Fibroblast of lung (primary cell): Measurements from ENCODE around the gene ERFL. TPM values are rescaled to one million over a fixed set of nuclear protein-coding genes. Genes with fewer than 3 reads are reported as not detected.
A peak's percentile ranks its signal among the peaks of the same experiment; 100 is the strongest.

Experiments used
- DNase-seq, 2 donors: peaks; one replicate each; pipeline versions ENCODE4 v3.0.0 to v3.0.0-alpha.2; 2010; ENCODE audit warnings: low read depth in 2 of 2
- H2AFZ ChIP-seq: 2 replicates; pipeline ENCODE4 v1.5.1; 2012; ENCODE audit warnings: low read length, control low read depth, inconsistent platforms
- H3K27ac ChIP-seq: 2 replicates; pipeline ENCODE4 v1.5.1; 2011; ENCODE audit warnings: low read length, control low read depth; ENCODE audit not compliant: insufficient read depth
- H3K27me3 ChIP-seq: 2 replicates; pipeline ENCODE4 v1.5.1; 2011; ENCODE audit warnings: mild to moderate bottlenecking, low read length; ENCODE audit not compliant: control insufficient read depth, insufficient read depth
- H3K36me3 ChIP-seq: 2 replicates; pipeline ENCODE4 v1.5.1; 2011; ENCODE audit warnings: low read length; ENCODE audit not compliant: control insufficient read depth, insufficient read depth
- H3K4me1 ChIP-seq: 2 replicates; pipeline ENCODE4 v1.5.1; 2011; ENCODE audit warnings: low read length; ENCODE audit not compliant: control insufficient read depth, insufficient read depth; ENCODE audit errors: extremely low read depth
- H3K4me2 ChIP-seq: 2 replicates; pipeline ENCODE4 v1.5.1; 2011; ENCODE audit warnings: low read length, control low read depth; ENCODE audit not compliant: insufficient read depth; ENCODE audit errors: extremely low read depth
- H3K4me3 ChIP-seq, 4 experiments: fragments of 200-600 bp in 1 of 4; sonication (generic) in 1 of 4; replicated peaks in 1 of 4; 2 replicates each; pipeline ENCODE4 v1.5.1; 2011 to 2016; ENCODE audit warnings: low read length in 4 of 4, low read depth in 3 of 4, mild to moderate bottlenecking in 3 of 4, control low read depth in 2 of 4, inconsistent platforms in 1 of 4, mixed read lengths in 1 of 4; ENCODE audit not compliant: insufficient read depth in 1 of 4; ENCODE audit errors: control extremely low read depth in 1 of 4
- H3K79me2 ChIP-seq: 2 replicates; pipeline ENCODE4 v1.5.1; 2012; ENCODE audit warnings: mild to moderate bottlenecking, low read length, inconsistent platforms; ENCODE audit not compliant: control insufficient read depth, insufficient read depth
- H3K9ac ChIP-seq: 2 replicates; pipeline ENCODE4 v1.5.1; 2011; ENCODE audit warnings: mild to moderate bottlenecking, low read length, control low read depth; ENCODE audit not compliant: insufficient read depth
- H3K9me3 ChIP-seq: 2 replicates; pipeline ENCODE4 v1.5.1; 2012; ENCODE audit warnings: low read depth, low read length; ENCODE audit not compliant: control insufficient read depth, insufficient read depth
- H4K20me1 ChIP-seq: 2 replicates; pipeline ENCODE4 v1.5.1; 2011; ENCODE audit warnings: low read length; ENCODE audit not compliant: control insufficient read depth, insufficient read depth; ENCODE audit errors: extremely low read depth
- CTCF ChIP-seq, 2 donors: IDR thresholded peaks in 1 of 2; conservative IDR thresholded peaks in 1 of 2; 1 replicate in 1 of 2; 2 replicates in 1 of 2; pipeline ENCODE4 v1.5.1; 2011 to 2012; ENCODE audit warnings: low read length in 2 of 2, control low read depth in 1 of 2, inconsistent platforms in 1 of 2, low read depth in 1 of 2, mild to moderate bottlenecking in 1 of 2
- EZH2 ChIP-seq: IDR thresholded peaks from 2 replicates; pipeline ENCODE4 v1.5.1; 2012; ENCODE audit warnings: low read length, control low read depth, mild to moderate bottlenecking; ENCODE audit errors: missing control alignments
- polyA plus RNA-seq, 2 donors: library from polyadenylated mRNA; depleted of rRNA in 1 of 2; stranded (reverse) in 1 of 2; unstranded in 1 of 2; fragments of >200 nt; gene quantifications; 2 replicates each; pipeline ENCODE4 v1.2.1, GENCODE V29; 2011 to 2012; ENCODE audit warnings: missing spikeins in 1 of 2
- total RNA-seq: library from RNA; depleted of rRNA; stranded (reverse); fragments of >200 nt; gene quantifications from 2 replicates; pipeline ENCODE4 v1.2.1, GENCODE V29; 2014

ERFL gene
- total and polyA plus RNA-seq, 2 donors (not counting 1 experiment from before 2014, with no cell fraction given): under 0.01 to 0.03 TPM

DNA sequence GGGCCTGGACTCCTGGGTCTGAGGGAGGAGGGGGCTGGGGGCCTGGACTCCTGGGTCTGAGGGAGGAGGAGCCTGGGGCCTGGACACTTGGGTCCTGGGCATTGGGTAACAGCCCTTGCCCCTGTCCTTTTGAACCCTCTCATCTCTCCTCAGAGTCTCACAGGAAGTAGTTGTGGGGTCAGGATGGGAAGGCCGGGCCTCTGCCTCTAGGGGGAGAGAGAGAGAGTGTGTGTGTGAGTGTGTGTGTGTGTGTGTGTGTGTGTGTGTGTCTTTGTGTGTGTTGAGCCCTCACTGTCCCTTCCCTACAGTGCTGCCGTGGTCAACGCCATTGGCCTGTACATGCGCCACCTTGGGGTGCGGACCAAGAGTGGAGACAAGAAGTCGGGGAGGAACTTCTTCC is 34.4 kb downstream of the ERFL start:
- H3K4me3 ChIP-seq: no peak overlapping the region
- H3K4me1 ChIP-seq: no peaks in the 10 kb centered on the region
- H2AFZ ChIP-seq: no peak overlapping the region
- H3K9ac ChIP-seq: no peak overlapping the region
- H3K27ac ChIP-seq: no peak overlapping the region
- H3K36me3 ChIP-seq: peaks cover 39% of the 10 kb centered on the region
- no peaks in the 10 kb centered on the region for H3K9me3 ChIP-seq
- DNase-seq: no peak
- H3K79me2 ChIP-seq: no peaks in the 10 kb centered on the region
- H3K4me2 ChIP-seq: no peak overlapping the region
- no peaks in the 10 kb centered on the region for H3K27me3 ChIP-seq
- TF ChIP-seq EZH2 (no peak), CTCF (conservative IDR thresholded peaks at IDR 0.05 in 1 of 2, IDR thresholded peaks at IDR 0.05 in 1 of 2; ENCODE audit: low read depth in 1 of 2, low read length in 2 of 2) (peak in 1 of 2 donors; percentile 11)
- no peaks in the 10 kb centered on the region for H4K20me1 ChIP-seq

DNA sequence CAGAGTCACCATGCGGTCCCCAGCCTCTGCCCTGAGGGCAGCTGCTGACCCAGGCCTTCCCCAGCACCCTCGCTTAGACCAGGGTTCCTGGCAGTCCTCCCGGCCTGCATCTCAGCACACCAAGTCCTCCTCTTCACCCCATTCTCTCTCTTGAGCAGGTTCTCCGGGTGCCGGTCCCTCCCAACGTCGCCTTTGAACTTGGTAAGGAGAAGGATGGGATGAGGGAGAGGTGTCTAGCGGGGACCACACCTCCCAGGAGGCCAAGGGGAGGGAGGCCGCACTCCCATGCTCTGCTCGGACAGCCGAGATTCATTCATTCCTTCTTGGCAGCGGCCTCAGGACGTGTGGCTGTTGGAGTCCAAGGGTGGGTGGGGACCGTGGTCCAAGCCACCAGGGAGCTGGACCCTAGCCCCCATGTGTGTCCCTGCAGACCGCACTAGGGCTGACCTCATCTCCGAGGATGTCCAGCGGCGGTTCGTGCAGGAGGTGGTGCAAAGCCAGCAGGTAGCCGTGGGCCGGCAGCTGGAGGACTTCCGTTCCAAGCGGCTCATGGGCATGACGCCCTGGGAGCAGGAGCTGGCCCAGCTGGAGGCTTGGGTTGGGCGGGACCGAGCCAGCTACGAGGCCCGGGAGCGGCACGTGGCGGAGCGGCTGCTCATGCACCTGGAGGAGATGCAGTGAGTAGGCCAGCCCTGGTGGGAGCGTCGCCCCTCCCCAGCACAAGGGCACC is 35.9 kb downstream of the ERFL start:
- no peaks in the 10 kb centered on the region for H3K27me3 ChIP-seq
- no peak for DNase-seq
- peaks cover 39% of the 10 kb centered on the region for H3K36me3 ChIP-seq

DNA sequence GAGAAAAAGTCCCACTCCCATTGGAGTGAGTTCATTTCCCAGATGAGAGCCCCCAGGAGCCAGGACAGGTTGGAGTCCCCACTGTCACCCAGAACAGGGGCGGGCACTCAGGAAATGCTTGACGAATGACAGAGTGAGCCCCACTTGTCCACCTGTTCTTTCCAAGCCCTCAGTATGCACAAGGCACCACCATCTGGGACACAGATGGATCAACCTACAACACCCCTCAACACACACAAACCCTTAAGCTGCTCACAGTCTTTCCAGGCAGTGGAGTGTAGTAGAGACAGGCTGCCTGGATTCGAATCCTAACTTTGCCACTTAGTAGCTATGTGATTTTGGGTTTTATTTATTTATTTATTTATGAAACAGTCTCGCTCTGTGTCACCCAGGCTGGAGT is 37.3 kb downstream of the ERFL start:
- no peaks in the 10 kb centered on the region for H4K20me1 ChIP-seq
- DNase-seq: no peak
- no peak for TF ChIP-seq CTCF (conservative IDR thresholded peaks at IDR 0.05 in 1 of 2, IDR thresholded peaks at IDR 0.05 in 1 of 2; ENCODE audit: low read depth in 1 of 2, low read length in 2 of 2)
- no peak for TF ChIP-seq EZH2
- H3K4me3 ChIP-seq: no peak overlapping the region
- no peaks in the 10 kb centered on the region for H3K9me3 ChIP-seq
- H2AFZ ChIP-seq: no peak overlapping the region
- H3K4me2 ChIP-seq: no peak overlapping the region
- H3K9ac ChIP-seq: no peak overlapping the region
- H3K27me3 ChIP-seq: no peaks in the 10 kb centered on the region
- H3K27ac ChIP-seq: no peak overlapping the region
- peaks cover 17% of the 10 kb centered on the region for H3K79me2 ChIP-seq
- peaks cover 35% of the 10 kb centered on the region for H3K36me3 ChIP-seq
- H3K4me1 ChIP-seq: peaks cover 4% of the 10 kb centered on the region

More for the DNA sequence above, 35.9 kb downstream of the ERFL start:
- no peaks in the 10 kb centered on the region for H3K9me3 ChIP-seq
- peaks cover 3% of the 10 kb centered on the region for H3K79me2 ChIP-seq
- H3K4me2 ChIP-seq: no peak overlapping the region
- H3K9ac ChIP-seq: no peak overlapping the region
- no peak overlapping the region for H2AFZ ChIP-seq
- H3K4me3 ChIP-seq: no peak overlapping the region
- H4K20me1 ChIP-seq: no peaks in the 10 kb centered on the region
- H3K27ac ChIP-seq: no peak overlapping the region
- H3K4me1 ChIP-seq: peaks cover under 1% of the 10 kb centered on the region
- TF ChIP-seq CTCF (conservative IDR thresholded peaks at IDR 0.05 in 1 of 2, IDR thresholded peaks at IDR 0.05 in 1 of 2; ENCODE audit: low read depth in 1 of 2, low read length in 2 of 2) (no peak), EZH2 (no peak)
